Stimulated activated CD8-positive, alpha-beta memory T cell treated with anti-CD3 and anti-CD28 coated beads, Interleukin-2, amount 100 ng/mL, for 48 hours (primary cell): Measurements from ENCODE around the gene MARK4.
"Not testable (repeated sequence)": the region's sequence is repeated elsewhere in the genome, so short reads cannot be mapped to it uniquely, and the experiment has no call there.

Source experiments
- DNase-seq, 2 donors: peaks; one replicate each; pipeline ENCODE4 v3.0.0-alpha.2; 2020; ENCODE audit warnings: low read depth in 2 of 2

MARK4 gene

GRCh38 chr19:45243144-45243732 is 7.8 kb upstream of the MARK4 start:
- no peak for DNase-seq

- no peak for DNase-seq
Observed at GRCh38 chr19:45244133-45244794, 6.8 kb upstream of the MARK4 start.

GRCh38 chr19:45245334-45245787 is 5.7 kb upstream of the MARK4 start, which contains the start of gene EXOC3L2:
TSS of gene EXOC3L2 (minus strand) at chr19:45245407. CDS start at chr19:45239045, 6,362 bp downstream.
- no peak for DNase-seq

GRCh38 chr19:45245826-45246225 is 5.2 kb upstream of the MARK4 start:
- DNase-seq: no peak

GRCh38 chr19:45247136-45247535 is 3.9 kb upstream of the MARK4 start:
- no peak for DNase-seq

GRCh38 chr19:45249261-45250033 is 1.6 kb upstream of the MARK4 start:
- DNase-seq: no peak

- DNase-seq: no peak
Observed at GRCh38 chr19:45250216-45250831, 747 bp upstream of the MARK4 start.

GRCh38 chr19:45251452-45252354 is 632 bp downstream of the MARK4 start:
- no peak for DNase-seq

GRCh38 chr19:45253396-45254027 is 2.4 kb downstream of the MARK4 start:
- DNase-seq: no peak

GRCh38 chr19:45254044-45254531 is 3.0 kb downstream of the MARK4 start:
- no peak for DNase-seq

- DNase-seq: no peak
Observed at GRCh38 chr19:45255611-45256157, 4.6 kb downstream of the MARK4 start.

GRCh38 chr19:45256836-45257235 is 5.8 kb downstream of the MARK4 start:
- DNase-seq: no peak

GRCh38 chr19:45258862-45259261 is 7.8 kb downstream of the MARK4 start:
- no peak for DNase-seq

GRCh38 chr19:45262570-45262969 is 11.5 kb downstream of the MARK4 start:
- DNase-seq: no peak

- no peak for DNase-seq
Observed at GRCh38 chr19:45263013-45263412, 11.9 kb downstream of the MARK4 start.

GRCh38 chr19:45264781-45265317 is 13.8 kb downstream of the MARK4 start:
- no peak for DNase-seq

- DNase-seq: no peak
Observed at GRCh38 chr19:45265375-45265774, 14.3 kb downstream of the MARK4 start.

- DNase-seq: no peak
Observed at GRCh38 chr19:45267296-45267695, 16.2 kb downstream of the MARK4 start.

- not testable (repeated sequence) for DNase-seq
Observed at GRCh38 chr19:45269939-45270338, 18.9 kb downstream of the MARK4 start.
